GM23248 (cell line): ENCODE results near the gene DNAH2.

Experiments
- EZH2 ChIP-seq: fragments of 200-600 bp; sonication (generic); IDR thresholded peaks from 2 replicates; pipeline ENCODE4 v1.6.1; 2018; ENCODE audit warnings: antibody characterized with exemption, mild to moderate bottlenecking; ENCODE audit not compliant: insufficient read depth, poor library complexity, severe bottlenecking
- EZH2phosphoT487 ChIP-seq: fragments of 200-600 bp; sonication (generic); IDR thresholded peaks from 2 replicates; pipeline ENCODE4 v1.6.1; 2018; ENCODE audit warnings: antibody characterized with exemption, moderate library complexity, mild to moderate bottlenecking, low read depth; ENCODE audit not compliant: insufficient read depth

- no peak for TF ChIP-seq EZH2phosphoT487
- no peak for TF ChIP-seq EZH2
These were observed 91.7 kb downstream of the DNAH2 start for GRCh38 chr17:7809086-7809790.
